Measurements from ENCODE around the gene SLC39A10.

The SLC39A10 gene

DNA sequence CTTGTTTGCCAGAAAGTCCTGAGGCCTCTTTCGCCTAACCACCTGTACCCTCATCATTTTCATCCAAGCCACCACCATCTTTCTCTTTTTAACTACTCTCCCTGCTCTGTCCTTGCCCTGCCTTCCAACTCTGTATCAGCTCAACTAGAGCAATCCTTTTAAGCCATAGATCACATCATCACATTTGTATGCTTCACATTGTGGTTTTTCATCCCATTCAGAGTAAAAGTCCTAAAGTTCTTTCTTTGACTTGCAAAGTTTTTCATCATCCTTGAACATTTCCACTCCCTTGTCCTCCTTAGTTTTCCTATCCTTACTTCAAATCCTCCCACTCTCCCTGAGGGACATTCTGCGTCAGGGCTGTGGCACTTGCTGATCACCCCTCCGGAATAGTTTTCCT, 73.9 kb downstream of the SLC39A10 start:
- no peak for DNase-seq

DNA sequence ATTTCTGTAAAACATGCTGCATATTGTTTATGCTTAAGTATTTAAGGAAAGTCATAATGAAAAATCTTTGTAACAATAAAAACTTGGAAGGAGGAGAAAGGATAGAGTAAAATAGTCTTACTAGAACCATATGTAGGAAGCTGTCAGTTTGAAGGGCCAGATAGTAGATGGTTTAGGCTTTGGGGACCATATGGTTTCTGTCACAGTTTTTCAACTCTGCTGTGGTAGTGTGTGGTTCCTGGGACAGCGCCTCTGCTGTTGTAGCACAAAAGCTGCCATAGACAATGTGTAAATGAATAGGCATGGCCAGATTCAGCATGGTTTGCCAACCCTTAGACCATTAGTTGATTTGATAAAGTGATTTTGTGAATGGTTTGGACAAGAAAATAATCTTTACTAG, 75.5 kb downstream of the SLC39A10 start:
- DNase-seq, result no peak

- no peak for DNase-seq
Observed at GRCh38 chr2:195733831-195734230, 76.8 kb downstream of the SLC39A10 start.

DNA sequence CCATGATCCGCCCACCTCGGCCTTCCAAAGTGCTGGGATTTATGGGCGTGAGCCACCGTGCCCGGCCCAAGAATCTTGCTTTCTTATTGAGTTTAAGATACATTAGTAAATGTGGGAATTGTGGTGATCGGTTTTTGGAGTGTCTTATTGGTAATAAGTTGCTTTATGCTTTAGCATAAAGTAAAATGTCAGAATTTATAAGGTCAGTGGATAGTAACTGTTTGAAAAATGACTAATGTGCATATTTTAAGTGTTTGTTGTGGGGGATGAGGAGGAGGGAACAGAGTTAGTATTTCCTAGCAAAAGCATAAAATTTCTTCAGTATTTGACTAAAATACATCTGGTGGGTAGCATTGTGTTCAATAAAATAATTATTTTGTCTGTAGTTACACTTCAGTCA, 77.4 kb downstream of the SLC39A10 start:
- no peak for DNase-seq

- DNase-seq, result no peak
Observed at GRCh38 chr2:195734931-195735330, 77.9 kb downstream of the SLC39A10 start.

- DNase-seq, result no peak
Observed at GRCh38 chr2:195735347-195735746, 78.3 kb downstream of the SLC39A10 start.

GRCh38 chr2:195737511-195738325, 80.7 kb downstream of the SLC39A10 start:
- DNase-seq, result no peak

DNA sequence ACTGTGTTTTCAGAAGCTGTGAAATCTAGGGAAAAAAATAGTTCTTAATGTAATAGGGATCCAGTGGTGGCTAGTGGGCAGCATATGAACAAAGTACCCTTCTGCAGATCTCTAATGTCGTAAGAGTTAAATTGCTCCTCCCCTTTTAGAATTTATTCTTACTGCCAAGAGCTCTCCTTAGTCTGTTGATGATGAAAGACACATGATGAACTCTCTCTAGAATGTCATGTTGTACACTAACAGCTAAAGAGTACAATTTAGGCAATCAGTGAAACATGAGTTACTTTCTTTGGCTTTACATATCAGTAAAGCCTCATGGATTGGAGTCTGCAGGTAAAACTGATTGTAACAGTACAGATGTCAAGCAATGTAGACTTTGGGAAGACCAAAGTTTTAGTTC, 84.2 kb downstream of the SLC39A10 start:
- DNase-seq, result no peak

GRCh38 chr2:195756218-195756942, 99.4 kb downstream of the SLC39A10 start:
- DNase-seq, result no peak

DNA sequence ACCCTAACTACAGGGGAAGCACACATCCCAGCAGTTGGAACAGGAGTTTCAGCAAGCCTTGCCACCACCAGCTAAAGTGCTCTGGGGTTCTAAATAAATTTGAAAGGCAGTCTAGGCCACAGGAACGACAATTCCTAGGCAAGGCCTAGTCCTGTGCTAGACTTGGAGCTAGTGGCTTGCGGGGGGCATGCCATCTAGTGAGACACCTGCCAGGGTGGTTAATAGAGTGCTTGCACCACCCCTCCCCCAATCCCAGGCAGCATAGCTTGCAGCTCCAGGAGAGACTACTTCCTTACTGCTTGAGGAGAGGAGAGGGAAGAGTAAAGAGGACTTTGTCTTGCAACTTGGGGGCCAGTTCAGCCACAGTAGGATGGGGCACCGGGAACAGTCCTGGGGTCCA, 101.8 kb downstream of the SLC39A10 start:
- no peak for DNase-seq

DNA sequence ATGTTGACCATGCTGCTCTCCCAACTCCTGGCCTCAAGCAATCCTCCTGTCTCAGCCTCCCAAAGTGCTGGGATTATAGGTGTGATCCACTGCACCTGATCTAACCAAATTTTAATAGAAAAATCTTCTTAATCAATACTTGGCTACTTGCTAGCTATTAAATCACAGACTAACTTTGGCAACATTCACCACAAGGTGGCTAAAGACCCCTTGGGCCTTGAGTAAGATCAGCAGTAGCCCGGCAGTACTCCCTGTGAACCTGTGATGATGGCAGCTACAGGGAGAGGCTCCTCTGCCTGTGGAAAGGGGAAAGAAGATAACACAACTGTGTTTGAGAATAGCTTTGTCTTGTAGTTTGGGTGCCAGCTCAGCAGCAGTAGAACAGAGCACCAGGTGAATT, 102.9 kb downstream of the SLC39A10 start:
- DNase-seq, result no peak

- DNase-seq, result no peak
Observed at GRCh38 chr2:195763866-195764265, 106.8 kb downstream of the SLC39A10 start.

- DNase-seq, result no peak
Observed at GRCh38 chr2:195766691-195767090, 109.7 kb downstream of the SLC39A10 start.

GRCh38 chr2:195768431-195768830, 111.4 kb downstream of the SLC39A10 start:
- DNase-seq, result no peak

DNA sequence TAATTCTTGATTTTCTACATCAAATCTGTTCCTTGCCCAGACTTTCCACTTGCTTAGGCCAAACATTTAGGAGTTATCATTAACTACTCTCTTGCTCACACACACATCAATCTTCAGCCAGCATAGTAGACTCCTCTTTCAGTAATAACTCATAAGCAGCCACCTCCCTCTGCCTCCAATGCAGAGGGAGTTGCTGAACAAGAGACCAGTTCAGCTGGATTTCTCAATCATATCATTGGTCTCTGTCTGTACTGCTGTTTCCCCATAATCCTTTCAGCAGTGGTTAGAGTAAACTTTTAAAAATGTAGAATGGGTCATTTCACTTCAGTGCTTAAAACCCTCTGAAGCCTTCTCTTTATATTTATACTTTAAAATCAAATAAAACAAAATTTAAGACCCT, 112.9 kb downstream of the SLC39A10 start:
- DNase-seq, result no peak

- no peak for DNase-seq
Observed at GRCh38 chr2:195779491-195779890, 122.5 kb downstream of the SLC39A10 start.

- DNase-seq, result no peak
Observed at GRCh38 chr2:195782156-195782555, 125.1 kb downstream of the SLC39A10 start.
